WTC11 (cell line): ENCODE measurements around the gene SLC5A2. TPM values are rescaled to one million over a fixed set of nuclear protein-coding genes. Genes with fewer than 3 reads are reported as not detected.
"Not testable (repeated sequence)": the region's sequence is repeated elsewhere in the genome, so short reads cannot be mapped to it uniquely, and the experiment has no call there.

Source experiments
- ATAC-seq: fragments of 200-7000 bp; cut with Tn5 transposase; 2 replicates; pipeline ENCODE4 v1.10.0; 2021; ENCODE audit warnings: mild to moderate bottlenecking, moderate library complexity
- CTCF ChIA-PET: fragments of 300-600 bp; sonication (Branson Sonifier 250); formaldehyde crosslinking; loops from one replicate; lab custom pipeline; 2021; ENCODE audit warnings: antibody characterized with exemption; lab: Charles Lee
- POLR2A ChIA-PET: fragments of 350-600 bp; sonication (Branson Sonifier 250); formaldehyde crosslinking; loops from one replicate; lab custom pipeline; 2021; ENCODE audit warnings: antibody characterized with exemption; lab: Charles Lee
- DNase-seq: peaks from one replicate; pipeline ENCODE4 v3.0.0; 2021; ENCODE audit warnings: low spot score
- H3K27ac Mint-ChIP-seq: 2 replicates; pipeline ENCODE4 v1.8.0; 2021; ENCODE audit warnings: mixed read lengths
- H3K27me3 Mint-ChIP-seq: 2 replicates; pipeline ENCODE4 v1.8.0; 2021; ENCODE audit warnings: low read depth, mild to moderate bottlenecking, moderate library complexity, mixed read lengths
- H3K36me3 Mint-ChIP-seq: 2 replicates; pipeline ENCODE4 v1.8.0; 2021; ENCODE audit warnings: mixed read lengths
- H3K4me1 Mint-ChIP-seq: 2 replicates; pipeline ENCODE4 v1.8.0; 2022; ENCODE audit warnings: mixed read lengths
- H3K4me3 Mint-ChIP-seq: 2 replicates; pipeline ENCODE4 v1.8.0; 2021; ENCODE audit warnings: mild to moderate bottlenecking, moderate library complexity, mixed read lengths
- H3K9me3 Mint-ChIP-seq: 2 replicates; pipeline ENCODE4 v1.8.0; 2021; ENCODE audit warnings: mixed read lengths
- AFF4 ChIP-seq: sonication (generic); formaldehyde crosslinking; IDR thresholded peaks from 2 replicates; pipeline ENCODE4 v1.8.1; 2023; ENCODE audit warnings: mild to moderate bottlenecking, missing genetic modification reagents, borderline replicate concordance
- CTCF ChIP-seq: fragments of 200-600 bp; IDR thresholded peaks from 2 replicates; pipeline ENCODE4 v1.8.0; 2022; ENCODE audit warnings: antibody characterized with exemption
- ELF4 ChIP-seq: sonication (generic); formaldehyde crosslinking; IDR thresholded peaks from 2 replicates; pipeline ENCODE4 v1.8.1; 2022; ENCODE audit warnings: low read depth, mild to moderate bottlenecking, moderate library complexity, missing genetic modification reagents
- HMGXB4 ChIP-seq: sonication (generic); formaldehyde crosslinking; IDR thresholded peaks from 2 replicates; pipeline ENCODE4 v1.8.1; 2023; ENCODE audit warnings: mild to moderate bottlenecking, moderate library complexity, missing genetic modification reagents
- IRF1 ChIP-seq: sonication (generic); formaldehyde crosslinking; IDR thresholded peaks from 2 replicates; pipeline ENCODE4 v1.8.0; 2023; ENCODE audit warnings: missing genetic modification reagents
- NR1H2 ChIP-seq: sonication (generic); formaldehyde crosslinking; IDR thresholded peaks from 2 replicates; pipeline ENCODE4 v1.9.0; 2021; ENCODE audit warnings: mild to moderate bottlenecking, moderate library complexity, missing genetic modification reagents
- TP53 ChIP-seq: sonication (generic); formaldehyde crosslinking; IDR thresholded peaks from 2 replicates; pipeline ENCODE4 v1.8.1; 2023; ENCODE audit warnings: mild to moderate bottlenecking, missing genetic modification reagents
- ZNF121 ChIP-seq: sonication (generic); formaldehyde crosslinking; IDR thresholded peaks from 2 replicates; pipeline ENCODE4 v1.8.0; 2023; ENCODE audit warnings: missing genetic modification reagents
- ZNF317 ChIP-seq: sonication (generic); formaldehyde crosslinking; IDR thresholded peaks from 2 replicates; pipeline ENCODE4 v1.8.1; 2023; ENCODE audit warnings: low read depth, mild to moderate bottlenecking, moderate library complexity, missing genetic modification reagents, borderline replicate concordance
- ZNF423 ChIP-seq: fragments of 250-450 bp; sonication (Bioruptor Pico); IDR thresholded peaks from 2 replicates; pipeline ENCODE4 v2.1.2; 2022; ENCODE audit warnings: mild to moderate bottlenecking, moderate library complexity
- total RNA-seq: library from RNA; stranded (reverse); gene quantifications from 3 replicates; pipeline ENCODE4 v1.2.3, GENCODE V29; 2021

The SLC5A2 gene
- total RNA-seq, 1 experiment from 2014 or later = 0.83 TPM

- TF ChIP-seq IRF1 (CRISPR knock-in tag) (no peak), HMGXB4 (CRISPR knock-in tag) (no peak), NR1H2 (CRISPR knock-in tag) (no peak), ELF4 (CRISPR knock-in tag) (no peak), ZNF317 (CRISPR knock-in tag) (no peak), TP53 (CRISPR knock-in tag) (no peak), ZNF121 (CRISPR knock-in tag) (no peak), AFF4 (CRISPR knock-in tag) (no peak)
Observed at GRCh38 chr16:31536804-31537361, 54.0 kb downstream of the SLC5A2 start (continued).

- Mint-ChIP-seq H3K4me1 (no peaks in the 10 kb centered on the region), H3K27me3 (peaks cover 26% of the 10 kb centered on the region), H3K4me3 (peak overlapping the region; percentile 58), H3K36me3 (peaks cover 23% of the 10 kb centered on the region), H3K9me3 (peaks cover 49% of the 10 kb centered on the region), H3K27ac (no peak overlapping the region)
- ChIA-PET CTCF (interaction anchor here (1.0 kb wide), 1 partner anchor 8 kb away, joined by 3 read pairs; no protein-coding TSS in a partner anchor), POLR2A (no interaction called here)
- peak; percentile 56 for DNase-seq
- peak; percentile 55 for ATAC-seq
- peak; percentile 77; the same call in 1 of the 2 replicates for TF ChIP-seq ZNF423 (CRISPR knock-in tag)
- TF ChIP-seq CTCF = no peak
- TF ChIP-seq, all 79 proteins: peak for 1
Observed at GRCh38 chr16:31537362-31538242, 54.7 kb downstream of the SLC5A2 start.

- H3K4me1 Mint-ChIP-seq, DNase-seq, H3K4me3 Mint-ChIP-seq, POLR2A ChIA-PET, H3K27ac Mint-ChIP-seq, ATAC-seq: not testable (repeated sequence)
- peaks cover 26% of the 10 kb centered on the region for H3K27me3 Mint-ChIP-seq
- CTCF ChIA-PET = interaction anchor here (1.0 kb wide), 1 partner anchor 9 kb away, joined by 3 read pairs; no protein-coding TSS in a partner anchor
- H3K36me3 Mint-ChIP-seq = peaks cover 23% of the 10 kb centered on the region
- peaks cover 55% of the 10 kb centered on the region for H3K9me3 Mint-ChIP-seq
Observed at GRCh38 chr16:31538243-31538598, 55.3 kb downstream of the SLC5A2 start.

GRCh38 chr16:31539762-31540161 is 56.8 kb downstream of the SLC5A2 start:
- POLR2A ChIA-PET, H3K27ac Mint-ChIP-seq, H3K4me1 Mint-ChIP-seq, H3K4me3 Mint-ChIP-seq, DNase-seq, ATAC-seq, CTCF ChIA-PET: not testable (repeated sequence)
- Mint-ChIP-seq H3K9me3 (peaks cover 69% of the 10 kb centered on the region), H3K27me3 (peaks cover 26% of the 10 kb centered on the region), H3K36me3 (peaks cover 25% of the 10 kb centered on the region)

Other genes with a start within 250 kb of the SLC5A2 start
- 0.82 to 1.1 TPM (median 0.94 TPM) in 3 replicates for gene ITGAM, start 223.1 kb upstream of the SLC5A2 start, total RNA-seq
- 0.25 to 0.33 TPM (median 0.32 TPM) in 3 replicates for gene ITGAX, start 127.9 kb upstream of the SLC5A2 start, total RNA-seq
- gene ITGAD, start 89.8 kb upstream of the SLC5A2 start, total RNA-seq = not detected in 3 replicates
- gene COX6A2, start 54.8 kb upstream of the SLC5A2 start, total RNA-seq = 0.48 to 1.0 TPM in 2 of 3 replicates, not detected in the other
- gene ZNF843, start 40.3 kb upstream of the SLC5A2 start, total RNA-seq = 0.48 to 0.71 TPM (median 0.50 TPM) in 3 replicates
- 11.3 to 13.2 TPM (median 13.0 TPM) in 3 replicates for gene ARMC5, start 23.6 kb upstream of the SLC5A2 start, total RNA-seq
- 4.3 to 5.3 TPM (median 4.6 TPM) in 3 replicates for gene TGFB1I1, start 11.0 kb upstream of the SLC5A2 start, total RNA-seq
- gene RUSF1, start 25.3 kb downstream of the SLC5A2 start, total RNA-seq = 35.9 to 41.8 TPM (median 39.4 TPM) in 3 replicates
- 0.60 to 0.81 TPM in 2 of 3 replicates, not detected in the other for gene AHSP, start 44.8 kb downstream of the SLC5A2 start, total RNA-seq